Measurements from ENCODE around the gene COX20. TPM values are rescaled to one million over a fixed set of nuclear protein-coding genes. Genes with fewer than 3 reads are reported as not detected.

The COX20 gene
- total RNA-seq, 1 experiment from 2014 or later: 58.4 TPM

- no peak for DNase-seq (ENCODE audit: low spot score)
Measured at GRCh38 chr1:244851546-244852231, 16.2 kb downstream of the COX20 start.

GRCh38 chr1:244852694-244853093 lies 17.2 kb downstream of the COX20 start:
- no peak for DNase-seq (ENCODE audit: low spot score)

- DNase-seq (ENCODE audit: low spot score): no peak
Measured at GRCh38 chr1:244854166-244854565, 18.7 kb downstream of the COX20 start.

DNA sequence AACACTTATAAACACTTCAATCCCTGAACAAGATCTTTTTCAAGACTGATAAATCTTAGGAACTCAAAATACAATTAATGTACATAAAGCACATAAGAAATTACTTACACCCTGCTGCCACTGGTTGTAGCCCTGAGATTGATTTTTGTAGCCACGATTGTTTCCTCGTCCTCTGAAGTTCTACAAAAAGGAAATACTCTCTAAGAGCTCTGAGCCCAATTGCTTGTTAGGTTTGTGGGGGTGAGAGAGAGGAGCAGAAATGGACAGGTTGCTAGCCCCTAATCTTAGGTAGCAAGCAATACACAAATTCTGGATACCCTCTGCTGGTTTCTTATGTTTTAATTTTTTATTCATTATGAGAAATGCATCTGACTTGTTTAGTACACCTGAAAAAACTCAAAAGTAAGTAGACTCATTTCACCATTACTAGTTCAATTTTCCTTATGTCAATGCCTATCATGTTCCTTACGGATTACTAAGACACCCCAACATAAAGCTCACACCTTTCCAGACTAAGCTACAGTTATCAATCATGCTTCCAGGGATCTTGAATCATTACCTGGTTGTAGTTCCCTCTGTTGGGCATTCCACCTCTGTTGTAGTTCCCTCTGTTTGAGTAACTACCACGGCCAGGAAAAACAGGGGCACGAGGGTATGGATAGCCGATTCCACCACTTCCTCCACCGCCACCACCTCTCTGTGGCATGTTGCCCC lies 19.6 kb downstream of the COX20 start:
- no peak for DNase-seq (ENCODE audit: low spot score)

DNA sequence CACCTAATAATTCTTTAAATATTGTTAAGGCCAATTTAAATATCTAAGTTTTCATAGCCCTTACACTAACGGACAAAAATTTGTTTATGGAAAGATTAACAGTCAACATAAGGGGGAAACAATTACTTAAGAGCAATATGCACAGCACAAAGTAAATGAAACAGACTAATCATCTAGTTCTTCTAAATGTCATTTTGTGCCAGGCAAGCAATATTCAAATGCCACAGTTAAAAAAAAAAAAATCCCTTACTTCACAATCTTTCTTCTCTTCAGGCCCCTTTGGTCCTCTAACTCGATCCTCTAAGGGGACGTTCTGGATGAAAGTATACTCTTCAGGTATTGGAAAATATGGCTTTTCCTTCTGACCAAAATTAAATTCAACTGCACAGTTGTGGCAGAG lies 22.3 kb downstream of the COX20 start:
- DNase-seq (ENCODE audit: low spot score): no peak

DNA sequence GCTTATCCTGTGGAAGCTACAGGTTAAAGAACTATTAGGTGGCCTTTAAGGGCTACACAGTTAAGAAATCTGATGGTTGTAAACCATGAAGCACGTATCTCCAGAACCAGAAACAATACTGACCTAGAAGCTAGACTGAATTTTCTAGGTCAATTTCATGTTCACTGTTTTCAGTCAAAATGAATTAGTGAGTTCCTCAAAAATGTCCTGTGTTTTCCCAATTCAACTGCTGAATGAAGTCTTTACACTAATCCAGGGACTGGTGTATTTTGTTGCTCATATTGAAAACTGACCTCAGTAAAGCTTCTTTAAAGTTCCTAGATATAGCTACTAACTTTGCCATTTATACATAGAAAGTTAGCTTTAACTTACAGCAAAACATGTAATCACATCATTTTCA lies 22.9 kb downstream of the COX20 start:
- no peak for DNase-seq (ENCODE audit: low spot score)

- DNase-seq (ENCODE audit: low spot score): no peak
Measured at GRCh38 chr1:244860078-244860477, 24.6 kb downstream of the COX20 start.

DNA sequence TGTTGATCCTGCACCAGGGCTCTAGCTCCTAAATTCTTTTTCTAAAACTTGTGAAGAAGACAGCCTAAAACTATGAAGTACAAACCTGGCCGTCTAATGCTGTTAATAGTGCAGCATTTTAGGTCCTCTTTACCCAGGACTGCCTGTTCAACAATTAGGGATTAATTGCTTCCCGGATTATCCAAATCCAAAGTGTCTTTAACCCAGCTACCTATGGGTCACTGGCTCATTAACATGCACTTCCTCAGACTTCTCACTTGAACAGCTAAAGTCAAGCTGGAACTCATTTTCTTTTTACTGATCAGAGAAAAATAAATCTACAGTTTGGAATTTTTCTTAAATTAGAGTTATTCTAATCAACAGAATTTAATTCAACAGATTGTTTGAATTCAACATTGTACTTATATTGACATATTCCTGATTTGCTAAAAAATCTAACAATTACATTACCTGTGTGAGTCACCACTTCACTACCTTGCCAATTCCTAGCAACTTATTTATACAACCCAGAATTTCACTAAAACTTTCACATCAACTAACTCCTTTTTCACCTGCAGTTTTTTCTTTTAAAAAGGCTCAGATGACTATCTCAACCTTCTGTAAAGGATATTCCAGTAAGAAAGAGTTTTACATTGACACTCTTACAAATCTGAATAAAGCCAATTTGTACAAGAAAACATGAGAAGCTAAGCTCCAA lies 25.6 kb downstream of the COX20 start:
- no peak for DNase-seq (ENCODE audit: low spot score)

- no peak for DNase-seq (ENCODE audit: low spot score)
Measured at GRCh38 chr1:244861683-244862082, 26.2 kb downstream of the COX20 start.

DNA sequence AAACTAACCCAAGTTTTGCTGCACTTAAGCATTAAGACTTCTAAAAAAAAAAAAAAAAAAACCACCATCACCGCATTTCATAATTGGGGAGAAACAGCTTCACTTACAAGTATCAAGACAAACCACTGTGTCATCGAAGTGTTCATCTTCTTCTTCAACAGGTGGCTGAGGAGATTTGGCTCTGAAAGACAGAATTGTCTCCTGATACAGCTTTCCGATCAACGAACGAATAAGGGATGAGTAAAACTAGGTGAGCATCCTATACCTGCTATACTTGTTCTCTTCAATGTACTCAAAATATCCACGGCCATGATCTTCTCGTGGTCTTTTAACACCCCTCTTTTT lies 26.9 kb downstream of the COX20 start:
- no peak for DNase-seq (ENCODE audit: low spot score)

GRCh38 chr1:244862699-244863490 lies 27.4 kb downstream of the COX20 start:
- peak; percentile 87 for DNase-seq (ENCODE audit: low spot score)

GRCh38 chr1:244863491-244864252 lies 28.2 kb downstream of the COX20 start:
- no peak for DNase-seq (ENCODE audit: low spot score)

DNA sequence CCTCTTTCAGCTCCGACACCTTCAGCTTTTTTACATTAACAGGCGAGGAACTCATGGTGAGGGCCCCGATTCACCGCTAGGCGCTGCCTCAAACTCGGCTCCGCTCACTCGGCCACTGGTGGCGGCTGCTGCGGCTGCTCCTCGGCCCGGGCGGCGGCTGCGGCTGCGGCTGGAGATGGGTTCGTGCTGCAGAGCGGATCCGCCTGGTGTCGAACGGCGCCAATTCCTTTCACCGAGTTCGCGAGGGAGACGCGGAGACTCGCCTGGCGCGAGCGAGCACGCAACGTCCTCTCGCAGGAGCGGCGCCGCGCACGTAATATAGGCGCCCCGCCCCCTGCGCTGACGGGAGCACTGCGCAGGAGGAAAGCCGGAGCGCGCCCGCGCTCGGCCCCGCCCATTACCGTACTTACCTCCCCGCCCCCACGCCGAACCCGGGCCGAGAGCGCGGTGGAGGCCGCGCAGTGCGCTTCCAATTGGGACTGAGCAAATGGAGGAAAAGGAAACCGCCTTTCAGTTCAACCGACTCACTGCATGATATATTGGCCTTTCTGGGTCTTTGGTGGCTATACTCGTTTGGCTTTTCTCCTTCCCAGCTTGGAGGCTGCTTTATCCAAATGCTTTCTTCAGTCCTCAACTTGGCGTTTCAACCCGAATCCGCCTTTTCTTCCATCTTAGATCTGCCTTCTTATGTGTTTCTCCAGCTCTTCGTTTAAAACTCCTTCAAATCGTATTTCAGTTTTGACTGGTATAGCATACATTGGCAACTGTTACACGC lies 29.0 kb downstream of the COX20 start, which contains the start of gene HNRNPU:
HNRNPU (minus strand) TSS at position 291 of the 775 bp plus-strand sequence; CDS start at position 55, 236 bp downstream.
- peak; percentile 95 for DNase-seq (ENCODE audit: low spot score)

DNA sequence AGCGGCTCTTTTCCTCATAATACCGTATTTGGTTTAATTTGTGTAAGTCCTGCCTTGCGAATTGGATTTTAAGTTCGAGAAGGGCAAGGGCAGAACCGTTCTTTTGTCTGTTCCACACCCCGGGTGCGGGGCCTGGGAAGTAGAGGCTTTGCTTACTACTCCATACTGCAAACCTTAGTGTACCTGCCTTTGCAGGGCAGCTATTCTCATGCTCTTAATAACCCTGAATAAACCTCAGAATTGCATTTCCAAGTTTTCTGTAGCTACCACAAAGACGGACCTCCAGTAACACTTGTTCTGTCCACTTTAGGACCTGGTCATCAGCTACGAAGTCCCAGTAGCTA lies 29.5 kb downstream of the COX20 start:
- DNase-seq (ENCODE audit: low spot score): no peak

- no peak for DNase-seq (ENCODE audit: low spot score)
Measured at GRCh38 chr1:244865820-244866219, 30.4 kb downstream of the COX20 start.

GRCh38 chr1:244866355-244866754 lies 30.9 kb downstream of the COX20 start:
- no peak for DNase-seq (ENCODE audit: low spot score)

- no peak for DNase-seq (ENCODE audit: low spot score)
Measured at GRCh38 chr1:244868484-244869363, 33.3 kb downstream of the COX20 start.

DNA sequence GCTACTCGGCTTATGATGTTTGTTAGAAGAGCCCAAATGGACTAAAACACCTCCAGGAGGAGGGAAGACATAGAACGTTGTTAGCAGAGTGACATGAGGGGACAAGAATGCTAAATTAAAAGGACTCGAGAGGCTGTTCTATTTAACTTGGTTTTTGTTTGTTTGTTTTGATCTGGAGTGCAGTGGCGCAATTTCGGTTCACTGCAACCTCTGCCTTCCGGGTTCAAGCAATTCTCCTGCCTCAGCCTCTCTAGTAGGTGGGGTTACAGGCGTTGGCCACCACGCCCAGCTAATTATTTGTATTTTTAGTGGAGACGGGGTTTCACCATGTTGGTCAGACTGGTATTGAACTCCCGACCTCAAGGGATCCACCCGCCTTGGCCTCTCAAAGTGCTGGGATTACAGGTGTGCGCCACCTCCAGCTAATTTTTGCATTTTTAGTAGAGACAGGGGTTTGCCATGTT lies 33.9 kb downstream of the COX20 start:
- no peak for DNase-seq (ENCODE audit: low spot score)

- no peak for DNase-seq (ENCODE audit: low spot score)
Measured at GRCh38 chr1:244869950-244870349, 34.5 kb downstream of the COX20 start.
